Measurements from ENCODE around the gene FGD6. TPM values are rescaled to one million over a fixed set of nuclear protein-coding genes. Genes with fewer than 3 reads are reported as not detected.

The FGD6 gene
- total and polyA plus RNA-seq, 8 donors: 13.8 to 36.0 (median 16.0) TPM

DNA sequence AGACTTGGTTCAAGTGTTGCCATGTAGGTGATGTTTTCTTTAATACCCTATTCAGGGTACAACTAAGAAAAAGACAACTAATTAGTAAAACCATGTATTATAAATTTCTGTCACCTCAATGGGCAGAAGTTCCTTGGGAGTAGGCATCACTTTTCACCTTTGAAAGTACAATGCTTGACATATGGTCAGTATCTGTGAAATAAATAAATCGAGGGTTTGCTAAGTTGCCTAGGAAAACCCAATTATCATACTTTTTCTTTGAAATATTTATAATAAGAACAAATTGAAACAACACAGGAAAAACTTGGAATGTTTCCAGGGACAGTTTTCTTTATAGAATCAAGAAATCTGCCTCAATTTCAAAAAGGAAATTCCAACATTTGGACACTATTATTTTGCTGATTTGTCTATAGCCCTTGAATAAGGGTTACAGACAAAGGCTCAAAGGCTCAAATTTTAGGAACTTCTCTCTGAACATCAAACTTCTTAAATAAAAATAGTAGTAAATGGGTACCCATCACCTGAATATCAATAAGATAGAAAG, 13.7 kb downstream of the FGD6 start:
- DNase-seq: no peak
- intact Hi-C loops (cut with DNase I): no loop called here
- H3K27ac ChIP-seq: peak overlapping the region; percentile 62 to 79
- no peak for TF ChIP-seq CTCF (IDR thresholded peaks at IDR 0.05)
- H3K4me3 ChIP-seq: no peak overlapping the region
- H3K27me3 ChIP-seq: no peaks in the 10 kb centered on the region
- no peaks in the 10 kb centered on the region for H3K36me3 ChIP-seq
- peaks cover 26 to 56% of the 10 kb centered on the region in 2 donors for H3K4me1 ChIP-seq
- ATAC-seq: no peak
- no peaks in the 10 kb centered on the region for H3K9me3 ChIP-seq

GRCh38 chr12:95202691-95203486, 14.4 kb downstream of the FGD6 start:
- Histone ChIP-seq H3K27ac (peak overlapping the region; percentile 62 to 79), H3K4me1 (peaks cover 26 to 56% of the 10 kb centered on the region in 2 donors), H3K36me3 (no peaks in the 10 kb centered on the region), H3K4me3 (no peak overlapping the region), H3K27me3 (no peaks in the 10 kb centered on the region), H3K9me3 (no peaks in the 10 kb centered on the region)
- no peak for ATAC-seq
- intact Hi-C loops (cut with DNase I): no loop called here
- no peak for TF ChIP-seq CTCF (IDR thresholded peaks at IDR 0.05)
- no peak for DNase-seq

GRCh38 chr12:95201056-95201670, 16.1 kb downstream of the FGD6 start:
- Histone ChIP-seq H3K27ac (peak overlapping the region; percentile 21 to 60), H3K4me3 (no peak overlapping the region), H3K9me3 (no peaks in the 10 kb centered on the region), H3K4me1 (peaks cover 23 to 54% of the 10 kb centered on the region in 2 donors), H3K36me3 (no peaks in the 10 kb centered on the region), H3K27me3 (no peaks in the 10 kb centered on the region)
- TF ChIP-seq CTCF (IDR thresholded peaks at IDR 0.05): no peak
- ATAC-seq (no peak), DNase-seq (no peak)
- intact Hi-C loops (cut with DNase I): no loop called here

GRCh38 chr12:95200128-95200894, 17.0 kb downstream of the FGD6 start:
- TF ChIP-seq CTCF (IDR thresholded peaks at IDR 0.05): no peak
- Histone ChIP-seq H3K36me3 (no peaks in the 10 kb centered on the region), H3K27me3 (no peaks in the 10 kb centered on the region), H3K27ac (peak overlapping the region; percentile 21 to 60), H3K9me3 (no peaks in the 10 kb centered on the region), H3K4me3 (no peak overlapping the region), H3K4me1 (peaks cover 14 to 45% of the 10 kb centered on the region in 2 donors)
- intact Hi-C loops (cut with DNase I): no loop called here
- no peak for DNase-seq
- ATAC-seq: no peak

Measured in left lung (tissue), 10 donors.